GM08714 (cell line): Measurements from ENCODE around the gene DNAAF2.

ENCODE experiments used
- H3K4me3 ChIP-seq: fragments of 200-500 bp; sonication (Bioruptor generic); 2 replicates; pipeline ENCODE4 v1.5.1; 2014; ENCODE audit warnings: mild to moderate bottlenecking, low read length, inconsistent platforms
- ZNF274 ChIP-seq: IDR thresholded peaks from 2 replicates; pipeline ENCODE4 v1.6.1; 2012; ENCODE audit warnings: mild to moderate bottlenecking, low read depth, low read length

The DNAAF2 gene

GRCh38 chr14:49582113-49582977 lies 52.7 kb downstream of the DNAAF2 start:
- H3K4me3 ChIP-seq: no peak overlapping the region
- no peak for TF ChIP-seq ZNF274

GRCh38 chr14:49581209-49582112 lies 53.6 kb downstream of the DNAAF2 start:
- no peak for TF ChIP-seq ZNF274
- no peak overlapping the region for H3K4me3 ChIP-seq

GRCh38 chr14:49579841-49580240 lies 55.2 kb downstream of the DNAAF2 start:
- no peak overlapping the region for H3K4me3 ChIP-seq
- no peak for TF ChIP-seq ZNF274

GRCh38 chr14:49578141-49578540 lies 56.9 kb downstream of the DNAAF2 start:
- TF ChIP-seq ZNF274: no peak
- H3K4me3 ChIP-seq: no peak overlapping the region
